GM12874 (cell line): Measurements from ENCODE around the gene TP53RK.

ENCODE experiments used
- CTCF ChIP-seq: IDR thresholded peaks from 2 replicates; pipeline ENCODE4 v1.5.1; 2011; ENCODE audit warnings: low read depth, mild to moderate bottlenecking, control low read depth, low read length, moderate library complexity; ENCODE audit not compliant: insufficient read depth

TP53RK gene

GRCh38 chr20:46644160-46644559 lies 45.1 kb downstream of the TP53RK start:
- no peak for TF ChIP-seq CTCF

GRCh38 chr20:46642969-46643343 lies 46.3 kb downstream of the TP53RK start:
- no peak for TF ChIP-seq CTCF

- no peak for TF ChIP-seq CTCF
Observed at GRCh38 chr20:46642265-46642968, 46.8 kb downstream of the TP53RK start.

- no peak for TF ChIP-seq CTCF
Observed at GRCh38 chr20:46641424-46641823, 47.8 kb downstream of the TP53RK start.

GRCh38 chr20:46640536-46641311 lies 48.5 kb downstream of the TP53RK start:
- no peak for TF ChIP-seq CTCF

- TF ChIP-seq CTCF, result no peak
Observed at GRCh38 chr20:46640044-46640443, 49.2 kb downstream of the TP53RK start.

- TF ChIP-seq CTCF, result no peak
Observed at GRCh38 chr20:46639587-46639986, 49.7 kb downstream of the TP53RK start.
